ENCODE results near the gene WWOX. TPM values are rescaled to one million over a fixed set of nuclear protein-coding genes. Genes with fewer than 3 reads are reported as not detected.

WWOX gene
- polyA plus RNA-seq, 1 donor (not counting 4 experiments of a cell fraction or from before 2014, with no cell fraction given) = 5.1 TPM

DNA sequence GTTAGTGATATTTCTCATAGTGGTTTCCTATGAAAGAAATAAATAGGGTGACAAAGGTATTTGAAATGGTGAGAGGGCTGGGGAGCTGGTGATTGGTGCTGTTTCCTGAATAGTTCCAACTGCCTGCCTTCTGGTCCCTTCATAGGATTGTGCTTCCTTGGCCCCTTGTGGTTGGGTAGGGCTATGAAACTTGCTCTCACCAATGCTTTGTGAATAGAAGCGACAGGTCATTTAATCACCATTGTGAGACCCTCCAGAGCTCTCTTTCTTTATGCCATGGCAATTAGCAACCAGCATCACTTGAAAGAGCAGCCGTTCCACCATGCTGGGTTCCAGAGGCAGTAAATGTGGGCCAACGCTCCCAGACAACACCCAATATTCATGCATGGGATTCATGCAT, 23.7 kb upstream of the WWOX start:
- Histone ChIP-seq H3K79me2 (ENCODE audit: control insufficient read depth, insufficient read depth, low read length) (no peaks in the 10 kb centered on the region), H3K4me3 (ENCODE audit: control insufficient read depth in 2 of 3, extremely low read depth in 1 of 3, insufficient read depth in 2 of 3, low read depth in 1 of 3, low read length in 3 of 3) (no peak overlapping the region), H3K27ac (ENCODE audit: control insufficient read depth, insufficient read depth, low read length) (no peak overlapping the region), H3K36me3 (ENCODE audit: control insufficient read depth in 2 of 2, extremely low read depth in 1 of 2, insufficient read depth in 2 of 2, low read length in 2 of 2) (no peaks in the 10 kb centered on the region), H3K9ac (ENCODE audit: control insufficient read depth, extremely low read depth, insufficient read depth, low read length) (no peak overlapping the region), H3K4me1 (ENCODE audit: control insufficient read depth, extremely low read depth, insufficient read depth, low read length) (no peaks in the 10 kb centered on the region), H3K9me1 (ENCODE audit: control insufficient read depth, extremely low read depth, insufficient read depth, low read length) (no peaks in the 10 kb centered on the region), H2AFZ (ENCODE audit: control insufficient read depth, low read length) (no peak overlapping the region), H3K4me2 (ENCODE audit: control insufficient read depth, extremely low read depth, insufficient read depth, low read depth, low read length) (no peak overlapping the region), H4K20me1 (ENCODE audit: control insufficient read depth, extremely low read depth, insufficient read depth, low read length) (no peaks in the 10 kb centered on the region), H3K27me3 (ENCODE audit: control insufficient read depth, extremely low read depth, insufficient read depth, low read length) (no peaks in the 10 kb centered on the region), H3K9me3 (ENCODE audit: control insufficient read depth, low read depth, low read length) (no peaks in the 10 kb centered on the region)
- FAIRE-seq (no peak), DNase-seq (ENCODE audit: low read depth, low spot score) (no peak)
- no peak for TF ChIP-seq EZH2 (IDR thresholded peaks at IDR 0.05; ENCODE audit: low read length)
- TF ChIP-seq, protein P1, sequence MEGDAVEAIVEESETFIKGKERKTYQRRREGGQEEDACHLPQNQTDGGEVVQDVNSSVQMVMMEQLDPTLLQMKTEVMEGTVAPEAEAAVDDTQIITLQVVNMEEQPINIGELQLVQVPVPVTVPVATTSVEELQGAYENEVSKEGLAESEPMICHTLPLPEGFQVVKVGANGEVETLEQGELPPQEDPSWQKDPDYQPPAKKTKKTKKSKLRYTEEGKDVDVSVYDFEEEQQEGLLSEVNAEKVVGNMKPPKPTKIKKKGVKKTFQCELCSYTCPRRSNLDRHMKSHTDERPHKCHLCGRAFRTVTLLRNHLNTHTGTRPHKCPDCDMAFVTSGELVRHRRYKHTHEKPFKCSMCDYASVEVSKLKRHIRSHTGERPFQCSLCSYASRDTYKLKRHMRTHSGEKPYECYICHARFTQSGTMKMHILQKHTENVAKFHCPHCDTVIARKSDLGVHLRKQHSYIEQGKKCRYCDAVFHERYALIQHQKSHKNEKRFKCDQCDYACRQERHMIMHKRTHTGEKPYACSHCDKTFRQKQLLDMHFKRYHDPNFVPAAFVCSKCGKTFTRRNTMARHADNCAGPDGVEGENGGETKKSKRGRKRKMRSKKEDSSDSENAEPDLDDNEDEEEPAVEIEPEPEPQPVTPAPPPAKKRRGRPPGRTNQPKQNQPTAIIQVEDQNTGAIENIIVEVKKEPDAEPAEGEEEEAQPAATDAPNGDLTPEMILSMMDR (optimal IDR thresholded peaks at IDR 0.05 in 1 of 3, IDR thresholded peaks at IDR 0.05 in 1 of 3, conservative IDR thresholded peaks at IDR 0.05 in 1 of 3; ENCODE audit: extremely low read depth in 1 of 3, insufficient read depth in 2 of 3, low read length in 3 of 3) = no peak
- dilution Hi-C loops (cut with MboI; ENCODE audit: extremely low pct_ligation_motif_present, low sequenced_read_pairs) = no loop called here

DNA sequence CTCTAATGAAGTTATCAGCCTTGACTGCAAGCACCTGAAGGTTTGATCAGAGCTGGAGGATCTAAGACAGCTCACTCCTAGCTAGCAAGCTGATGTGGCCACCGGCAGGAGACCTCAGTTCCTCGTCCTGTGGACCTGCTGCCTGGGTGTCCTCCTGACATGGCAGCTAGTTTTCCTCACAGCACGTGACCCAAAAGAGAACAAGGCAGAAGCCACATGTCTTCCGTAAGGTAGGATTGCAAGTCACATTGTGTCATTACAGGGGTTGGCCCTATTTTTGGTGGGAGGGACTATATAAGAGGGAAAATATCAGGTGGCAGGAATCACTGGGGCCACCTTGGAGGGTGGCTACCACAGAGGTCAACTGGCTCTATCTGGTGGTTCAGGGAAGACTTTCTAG, 18.1 kb upstream of the WWOX start:
- dilution Hi-C loops (cut with MboI; ENCODE audit: extremely low pct_ligation_motif_present, low sequenced_read_pairs) = no loop called here
- no peaks in the 10 kb centered on the region for H3K27me3 ChIP-seq (ENCODE audit: control insufficient read depth, extremely low read depth, insufficient read depth, low read length)

More for the DNA sequence above, 18.1 kb upstream of the WWOX start:
- no peak overlapping the region for H3K9ac ChIP-seq (ENCODE audit: control insufficient read depth, extremely low read depth, insufficient read depth, low read length)
- TF ChIP-seq EZH2 (IDR thresholded peaks at IDR 0.05; ENCODE audit: low read length) = no peak
- TF ChIP-seq, protein P1 (optimal IDR thresholded peaks at IDR 0.05 in 1 of 3, IDR thresholded peaks at IDR 0.05 in 1 of 3, conservative IDR thresholded peaks at IDR 0.05 in 1 of 3; ENCODE audit: extremely low read depth in 1 of 3, insufficient read depth in 2 of 3, low read length in 3 of 3) = no peak
- FAIRE-seq (no peak), DNase-seq (ENCODE audit: low read depth, low spot score) (no peak)
- no peak overlapping the region for H3K4me3 ChIP-seq (ENCODE audit: control insufficient read depth in 2 of 3, extremely low read depth in 1 of 3, insufficient read depth in 2 of 3, low read depth in 1 of 3, low read length in 3 of 3)
- no peak overlapping the region for H3K4me2 ChIP-seq (ENCODE audit: control insufficient read depth, extremely low read depth, insufficient read depth, low read depth, low read length)
- H3K79me2 ChIP-seq (ENCODE audit: control insufficient read depth, insufficient read depth, low read length) = no peaks in the 10 kb centered on the region
- no peak overlapping the region for H3K27ac ChIP-seq (ENCODE audit: control insufficient read depth, insufficient read depth, low read length)
- H3K9me3 ChIP-seq (ENCODE audit: control insufficient read depth, low read depth, low read length) = no peaks in the 10 kb centered on the region
- H3K4me1 ChIP-seq (ENCODE audit: control insufficient read depth, extremely low read depth, insufficient read depth, low read length) = no peaks in the 10 kb centered on the region
- no peaks in the 10 kb centered on the region for H3K9me1 ChIP-seq (ENCODE audit: control insufficient read depth, extremely low read depth, insufficient read depth, low read length)
- H4K20me1 ChIP-seq (ENCODE audit: control insufficient read depth, extremely low read depth, insufficient read depth, low read length) = no peaks in the 10 kb centered on the region
- no peaks in the 10 kb centered on the region for H3K36me3 ChIP-seq (ENCODE audit: control insufficient read depth in 2 of 2, extremely low read depth in 1 of 2, insufficient read depth in 2 of 2, low read length in 2 of 2)
- H2AFZ ChIP-seq (ENCODE audit: control insufficient read depth, low read length) = no peak overlapping the region

All from keratinocyte (primary cell).